ENCODE data around the gene IRAK3. TPM values are rescaled to one million over a fixed set of nuclear protein-coding genes. Genes with fewer than 3 reads are reported as not detected.

IRAK3 gene
- total RNA-seq, 4 donors from 2014 or later = 3.0 to 26.4 (median 7.8) TPM

GRCh38 chr12:66243911-66244310 lies 54.9 kb downstream of the IRAK3 start:
- H3K4me1 ChIP-seq = no peaks in the 10 kb centered on the region
- no peak for DNase-seq
- no peak overlapping the region for H3K27ac ChIP-seq
- TF ChIP-seq POLR2A (IDR thresholded peaks at IDR 0.05) = no peak
- no peak for TF ChIP-seq CTCF (IDR thresholded peaks at IDR 0.05)
- H3K4me3 ChIP-seq = no peak overlapping the region
- H3K36me3 ChIP-seq = peaks cover 0 to 13% (median 0%) of the 10 kb centered on the region in 3 donors
- H3K27me3 ChIP-seq = no peaks in the 10 kb centered on the region
- H3K9me3 ChIP-seq = no peaks in the 10 kb centered on the region

GRCh38 chr12:66244446-66244845 lies 55.4 kb downstream of the IRAK3 start:
- DNase-seq = no peak
- no peaks in the 10 kb centered on the region for H3K27me3 ChIP-seq
- no peaks in the 10 kb centered on the region for H3K9me3 ChIP-seq
- peaks cover 0 to 13% (median 0%) of the 10 kb centered on the region in 3 donors for H3K36me3 ChIP-seq
- no peak overlapping the region for H3K27ac ChIP-seq
- TF ChIP-seq POLR2A (IDR thresholded peaks at IDR 0.05) (no peak), CTCF (IDR thresholded peaks at IDR 0.05) (no peak)
- H3K4me1 ChIP-seq = no peaks in the 10 kb centered on the region
- H3K4me3 ChIP-seq = no peak overlapping the region

GRCh38 chr12:66247741-66248140 lies 58.7 kb downstream of the IRAK3 start:
- peaks cover 0 to 13% (median 0%) of the 10 kb centered on the region in 3 donors for H3K36me3 ChIP-seq
- no peak overlapping the region for H3K27ac ChIP-seq
- no peaks in the 10 kb centered on the region for H3K4me1 ChIP-seq
- DNase-seq = no peak
- no peak overlapping the region for H3K4me3 ChIP-seq
- no peaks in the 10 kb centered on the region for H3K9me3 ChIP-seq
- no peaks in the 10 kb centered on the region for H3K27me3 ChIP-seq
- TF ChIP-seq POLR2A (IDR thresholded peaks at IDR 0.05) (no peak), CTCF (IDR thresholded peaks at IDR 0.05) (no peak)

GRCh38 chr12:66251049-66251448 lies 62.0 kb downstream of the IRAK3 start:
- H3K27me3 ChIP-seq = no peaks in the 10 kb centered on the region
- DNase-seq = no peak
- TF ChIP-seq POLR2A (IDR thresholded peaks at IDR 0.05) = no peak
- TF ChIP-seq CTCF (IDR thresholded peaks at IDR 0.05) = no peak

GRCh38 chr12:66252771-66253170 lies 63.8 kb downstream of the IRAK3 start:
- peaks cover 0 to 5% (median 0%) of the 10 kb centered on the region in 3 donors for H3K36me3 ChIP-seq
- H3K4me3 ChIP-seq = no peak overlapping the region
- H3K27me3 ChIP-seq = no peaks in the 10 kb centered on the region
- H3K4me1 ChIP-seq = no peaks in the 10 kb centered on the region
- TF ChIP-seq CTCF (IDR thresholded peaks at IDR 0.05) = no peak
- TF ChIP-seq POLR2A (IDR thresholded peaks at IDR 0.05) = no peak
- H3K27ac ChIP-seq = no peak overlapping the region
- H3K9me3 ChIP-seq = no peaks in the 10 kb centered on the region
- DNase-seq = no peak

More at GRCh38 chr12:66251049-66251448, 62.0 kb downstream of the IRAK3 start:
- Histone ChIP-seq H3K9me3 (no peaks in the 10 kb centered on the region), H3K27ac (no peak overlapping the region), H3K4me3 (no peak overlapping the region), H3K4me1 (no peaks in the 10 kb centered on the region), H3K36me3 (peaks cover 0 to 12% (median 0%) of the 10 kb centered on the region in 3 donors)

- Histone ChIP-seq H3K9me3 (no peaks in the 10 kb centered on the region), H3K27ac (no peak overlapping the region), H3K4me1 (no peaks in the 10 kb centered on the region), H3K27me3 (no peaks in the 10 kb centered on the region), H3K36me3 (no peaks in the 10 kb centered on the region), H3K4me3 (no peak overlapping the region)
- no peak for DNase-seq
- TF ChIP-seq POLR2A (IDR thresholded peaks at IDR 0.05) (no peak), CTCF (IDR thresholded peaks at IDR 0.05) (no peak)
Observed at GRCh38 chr12:66255737-66256136, 66.7 kb downstream of the IRAK3 start.

All from Peyer's patch (tissue), 4 donors.